K562 (cell line): ENCODE measurements around the gene MBD5. TPM values are rescaled to one million over a fixed set of nuclear protein-coding genes. Genes with fewer than 3 reads are reported as not detected.

Source experiments
- ATAC-seq: fragments of 200-7000 bp; cut with Tn5 transposase; 3 replicates; pipeline ENCODE4 v1.9.1; 2020; ENCODE audit warnings: moderate library complexity
- BruUV-seq: library from RNA; stranded (reverse); fragments of 400-500 nt; replicated peaks from 2 replicates; lab custom pipeline; 2021; lab: Mats Ljungman, UMichigan
- CTCF ChIA-PET: fragments of 300-600 bp; formaldehyde crosslinking; extraction: SDS; loops from one replicate; lab custom pipeline; 2021; ENCODE audit warnings: low intra/inter-chr PET ratio; lab: Yijun Ruan, JAX
- POLR2A ChIA-PET: fragments of 300-600, 350-650 bp; sonication (Branson Sonifier 250); formaldehyde crosslinking; extraction: SDS; loops from one replicate; lab custom pipeline; 2021; ENCODE audit warnings: antibody characterized with exemption, inconsistent platforms; lab: Yijun Ruan, JAX
- DNase-seq, 4 experiments: peaks; one replicate each; pipeline versions ENCODE4 v3.0.0 to v3.0.0-alpha.2; 2011 to 2018; ENCODE audit warnings: low spot score in 3 of 4, mixed read lengths in 3 of 4; ENCODE audit errors: extremely low read depth in 1 of 4
- FAIRE-seq: peaks from 2 replicates; lab custom pipeline; 2011; peaks lifted over from hg19 to GRCh38; lab: Jason Lieb, UNC
- H2AFZ ChIP-seq: 2 replicates; pipeline ENCODE4 v1.6.0; 2011; ENCODE audit warnings: low read depth, low read length, control low read depth, inconsistent platforms
- H3K27ac ChIP-seq: fragments of 200-600 bp; 3 replicates; pipeline ENCODE4 v1.8.0; 2011; ENCODE audit warnings: low read depth, mild to moderate bottlenecking, control low read depth, inconsistent platforms, low read length, moderate library complexity, mixed read lengths; ENCODE audit errors: extremely low read depth
- H3K27me3 ChIP-seq, 2 experiments: fragments of 300-600 bp in 1 of 2; 2 replicates in 1 of 2; 3 replicates in 1 of 2; pipeline versions ENCODE4 v1.6.0 to v1.8.0; 2011; ENCODE audit warnings: inconsistent platforms in 2 of 2, low read length in 2 of 2, mild to moderate bottlenecking in 1 of 2, mixed read lengths in 1 of 2, moderate library complexity in 1 of 2; ENCODE audit not compliant: control insufficient read depth in 2 of 2, insufficient read depth in 2 of 2
- H3K36me3 ChIP-seq: fragments of 300-600 bp; 3 replicates; pipeline ENCODE4 v1.8.0; 2011; ENCODE audit warnings: mild to moderate bottlenecking, low read length, inconsistent platforms; ENCODE audit not compliant: control insufficient read depth, insufficient read depth
- H3K4me1 ChIP-seq, 2 experiments: fragments of 200-600 bp in 1 of 2; replicated peaks in 1 of 2; 2 replicates in 1 of 2; 3 replicates in 1 of 2; pipeline versions ENCODE4 v1.5.1 to v1.8.0; 2011; ENCODE audit warnings: inconsistent platforms in 2 of 2, low read length in 2 of 2, mild to moderate bottlenecking in 1 of 2, mixed read lengths in 1 of 2, moderate library complexity in 1 of 2; ENCODE audit not compliant: control insufficient read depth in 2 of 2, insufficient read depth in 2 of 2
- H3K4me2 ChIP-seq: 2 replicates; pipeline ENCODE4 v1.6.1; 2011; ENCODE audit warnings: low read length, control low read depth, inconsistent platforms, mixed read lengths; ENCODE audit not compliant: insufficient read depth
- H3K4me3 ChIP-seq: fragments of 200-600 bp; sonication (generic), shearing (Covaris generic); 2 replicates; pipeline ENCODE4 v1.5.1; 2016; ENCODE audit warnings: control low read depth, inconsistent platforms
- H3K79me2 ChIP-seq: fragments of 200-600 bp; 3 replicates; pipeline ENCODE4 v1.8.0; 2011; ENCODE audit warnings: low read length, inconsistent platforms; ENCODE audit not compliant: control insufficient read depth, insufficient read depth
- H3K9ac ChIP-seq, 2 experiments: 2 replicates each; pipeline versions ENCODE4 v1.6.0 to v1.6.1; 2011; ENCODE audit warnings: low read depth in 2 of 2, low read length in 2 of 2, control low read depth in 1 of 2, inconsistent platforms in 1 of 2, mild to moderate bottlenecking in 1 of 2, mixed read lengths in 1 of 2; ENCODE audit not compliant: insufficient read depth in 1 of 2
- H3K9me1 ChIP-seq: one replicate; pipeline ENCODE4 v1.6.0; 2011; ENCODE audit warnings: inconsistent platforms, mild to moderate bottlenecking, low read length, moderate library complexity; ENCODE audit not compliant: control insufficient read depth, insufficient read depth
- H3K9me3 ChIP-seq: replicated peaks from 2 replicates; pipeline ENCODE4 v1.5.1; 2011; ENCODE audit warnings: low read depth, low read length, inconsistent platforms; ENCODE audit not compliant: control insufficient read depth, insufficient read depth
- H4K20me1 ChIP-seq: replicated peaks from 2 replicates; pipeline ENCODE4 v1.6.1; 2011; ENCODE audit warnings: low read length, inconsistent platforms, mixed read lengths; ENCODE audit not compliant: control insufficient read depth, insufficient read depth
- C11orf30 ChIP-seq: fragments of 450-650 bp; IDR thresholded peaks from 2 replicates; pipeline ENCODE4 v1.6.1; 2016; ENCODE audit warnings: low read depth, mild to moderate bottlenecking
- CBFA2T3 ChIP-seq: fragments of 450-650 bp; IDR thresholded peaks from 2 replicates; pipeline ENCODE4 v1.6.1; 2017
- CBFB ChIP-seq: sonication (generic); formaldehyde crosslinking; IDR thresholded peaks from 2 replicates; pipeline ENCODE4 v1.4.0; 2020; ENCODE audit warnings: mild to moderate bottlenecking, missing genetic modification reagents
- EP300 ChIP-seq: IDR thresholded peaks from 2 replicates; pipeline ENCODE4 v1.6.1; 2012; ENCODE audit warnings: low read length, improper control_type of control experiment
- GATA2 ChIP-seq: sonication (generic); formaldehyde crosslinking; IDR thresholded peaks from 2 replicates; pipeline ENCODE4 v1.4.0; 2020; ENCODE audit warnings: mild to moderate bottlenecking, missing genetic modification reagents
- HNRNPL ChIP-seq: fragments of 200-400 bp; formaldehyde crosslinking; IDR thresholded peaks from 2 replicates; pipeline ENCODE4 v1.6.1; 2017; ENCODE audit warnings: low read depth, mild to moderate bottlenecking, low read length
- ILF3 ChIP-seq: fragments of 450-650 bp; IDR thresholded peaks from 2 replicates; pipeline ENCODE4 v1.6.1; 2018; ENCODE audit warnings: antibody characterized with exemption, mild to moderate bottlenecking, moderate library complexity, borderline replicate concordance
- KDM4B ChIP-seq, 2 experiments: fragments of 450-650 bp in 1 of 2; sonication (generic) in 1 of 2; IDR thresholded peaks; 2 replicates each; pipeline ENCODE4 v1.6.1; 2016 to 2017; ENCODE audit warnings: borderline replicate concordance in 2 of 2, antibody characterized with exemption in 1 of 2, low read depth in 1 of 2, mild to moderate bottlenecking in 1 of 2
- PHF21A ChIP-seq: fragments of 450-650 bp; IDR thresholded peaks from 2 replicates; pipeline ENCODE4 v1.6.1; 2017; ENCODE audit warnings: low read depth, borderline replicate concordance
- TCF7L2 ChIP-seq: fragments of 150-350 bp; IDR thresholded peaks from 2 replicates; pipeline ENCODE4 v1.6.1; 2016; ENCODE audit warnings: low read depth, mild to moderate bottlenecking, low read length, moderate library complexity
- TRIM24 ChIP-seq, 2 experiments: fragments of 450-650 bp; IDR thresholded peaks; 2 replicates each; pipeline ENCODE4 v1.6.1; 2016
- TSC22D4 ChIP-seq: fragments of 450-650 bp; IDR thresholded peaks from 2 replicates; pipeline ENCODE4 v1.6.1; 2016; ENCODE audit warnings: missing genetic modification characterization, missing biosample characterization, control low read depth
- ZBTB1 ChIP-seq: sonication (generic); formaldehyde crosslinking; IDR thresholded peaks from 2 replicates; pipeline ENCODE4 v1.8.1; 2023; ENCODE audit warnings: missing genetic modification reagents, low read depth, mild to moderate bottlenecking, borderline replicate concordance
- ZBTB8A ChIP-seq: fragments of 450-650 bp; IDR thresholded peaks from 2 replicates; pipeline ENCODE4 v1.6.1; 2018; ENCODE audit warnings: mild to moderate bottlenecking, moderate library complexity; ENCODE audit not compliant: partially characterized antibody
- ZNF184 ChIP-seq: sonication (generic); formaldehyde crosslinking; IDR thresholded peaks from 2 replicates; pipeline ENCODE4 v1.5.0; 2020; ENCODE audit warnings: missing genetic modification reagents
- ZNF717 ChIP-seq: fragments of 250-450 bp; sonication (Bioruptor Pico); IDR thresholded peaks from 2 replicates; pipeline ENCODE4 v1.5.0; 2021
- WGBS: fragments of 100-300 bp; shearing (Covaris generic); methylation state at CpG from one replicate; pipeline ENCODE4 v1.1.6; 2016; ENCODE audit warnings: low coverage, mixed read lengths; ENCODE audit not compliant: insufficient coverage; ENCODE audit errors: missing lambda C conversion rate; 5-methylcytosine and 5-hydroxymethylcytosine counted together
- in situ Hi-C: fragments of 300-500 bp; cut with MboI; formaldehyde crosslinking; loops from 4 replicates; pipeline ENCODE4 v1.15.0; 2018; ENCODE audit warnings: inconsistent platforms, mixed read lengths
- intact Hi-C: fragments of 100-400 bp; cut with micrococcal nuclease; formaldehyde crosslinking; loops from 2 replicates; pipeline ENCODE4 v1.14.2; 2022
- polyA plus RNA-seq, 8 experiments: library from polyadenylated mRNA; depleted of rRNA in 4 of 8; stranded (reverse) in 5 of 8; unstranded in 3 of 8; fragments of >200 nt; fragmentation: Nextera tagmentation in 2 of 8; fragmentation: Illumina TruSeq in 1 of 8; extraction: Ambion mirVana in 2 of 8; extraction: Trizol in 1 of 8; gene quantifications; 2 replicates each; pipeline versions ENCODE4 v1.2.1 to v1.2.3, GENCODE V29; 2011 to 2014; ENCODE audit warnings: inconsistent platforms in 1 of 8, missing spikeins in 1 of 8
- total RNA-seq, 7 experiments: library from RNA; depleted of rRNA in 6 of 7; stranded (reverse); fragments of >200 nt in 6 of 7; fragmentation: Illumina TruSeq in 2 of 7; extraction: Trizol in 2 of 7; gene quantifications; 2 replicates each; pipeline versions ENCODE4 v1.2.1 to v1.2.3, GENCODE V29; 2011 to 2021; ENCODE audit warnings: low replicate concordance in 1 of 7

The MBD5 gene
- total and polyA plus RNA-seq, 9 of the 15 experiments (the other 6 are each of a cell fraction or from before 2014, with no cell fraction given): 3.4 to 14.5 (median 9.0) TPM

DNA sequence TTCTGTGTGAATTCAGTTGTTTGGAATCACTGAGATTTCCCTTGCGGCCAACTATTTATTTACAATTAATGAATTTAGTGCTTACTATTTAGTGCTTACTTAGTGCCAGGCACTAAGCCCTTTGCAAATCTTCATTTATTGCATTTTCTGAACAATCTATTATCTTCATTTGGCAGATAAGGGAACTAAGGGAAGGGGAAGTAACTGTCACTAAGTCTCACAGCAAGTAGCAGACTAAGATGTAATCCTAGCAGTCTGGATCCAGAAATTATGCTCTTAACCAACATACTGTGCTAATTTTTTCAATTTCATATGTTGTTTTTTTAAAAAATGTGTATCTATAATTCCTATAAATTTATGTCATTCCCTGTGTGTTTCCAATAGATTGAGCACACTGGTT is 409.2 kb downstream of the MBD5 start:
- no peak overlapping the region for H3K27ac ChIP-seq
- no peak overlapping the region for H2AFZ ChIP-seq
- H3K4me1 ChIP-seq: no peaks in the 10 kb centered on the region
- no peaks in the 10 kb centered on the region for H3K27me3 ChIP-seq
- POLR2A ChIA-PET: no interaction called here
- no peaks in the 10 kb centered on the region for H3K9me1 ChIP-seq
- WGBS: 30% methylated on average over 1 of the region's 1 CpG
- TF ChIP-seq TSC22D4 (tag) (no peak), ILF3 (no peak), PHF21A (no peak), ZBTB8A (no peak), ZNF717 (CRISPR knock-in tag) (no peak), ZNF184 (CRISPR knock-in tag) (no peak), TCF7L2 (no peak), ZBTB1 (CRISPR knock-in tag) (no peak), TRIM24 (IDR thresholded peaks at IDR 0.05) (no peak), C11orf30 (no peak), HNRNPL (no peak), EP300 (no peak), KDM4B (IDR thresholded peaks at IDR 0.05; ENCODE audit: borderline replicate concordance in 2 of 2, low read depth in 1 of 2) (no peak), CBFB (CRISPR knock-in tag) (no peak), GATA2 (CRISPR knock-in tag) (no peak), CBFA2T3 (no peak)
- ATAC-seq: no peak
- no peaks in the 10 kb centered on the region for H4K20me1 ChIP-seq
- DNase-seq: no peak
- intact Hi-C loops: no loop called here
- no peak for FAIRE-seq
- no peaks in the 10 kb centered on the region for H3K79me2 ChIP-seq
- CTCF ChIA-PET: no interaction called here
- in situ Hi-C loops: no loop called here
- H3K4me2 ChIP-seq: no peak overlapping the region
- H3K9me3 ChIP-seq: no peaks in the 10 kb centered on the region
- no peak overlapping the region for H3K4me3 ChIP-seq
- no peak overlapping the region for H3K9ac ChIP-seq
- H3K36me3 ChIP-seq: no peaks in the 10 kb centered on the region
- BruUV-seq: no TSS peak
